NCI-H226 (cell line): ENCODE measurements around the gene IFNAR2.
"Not testable (repeated sequence)": the region's sequence is repeated elsewhere in the genome, so short reads cannot be mapped to it uniquely, and the experiment has no call there.

ENCODE experiments used
- DNase-seq: peaks from one replicate; pipeline ENCODE4 v3.0.0-alpha.2; 2015

The IFNAR2 gene

DNA sequence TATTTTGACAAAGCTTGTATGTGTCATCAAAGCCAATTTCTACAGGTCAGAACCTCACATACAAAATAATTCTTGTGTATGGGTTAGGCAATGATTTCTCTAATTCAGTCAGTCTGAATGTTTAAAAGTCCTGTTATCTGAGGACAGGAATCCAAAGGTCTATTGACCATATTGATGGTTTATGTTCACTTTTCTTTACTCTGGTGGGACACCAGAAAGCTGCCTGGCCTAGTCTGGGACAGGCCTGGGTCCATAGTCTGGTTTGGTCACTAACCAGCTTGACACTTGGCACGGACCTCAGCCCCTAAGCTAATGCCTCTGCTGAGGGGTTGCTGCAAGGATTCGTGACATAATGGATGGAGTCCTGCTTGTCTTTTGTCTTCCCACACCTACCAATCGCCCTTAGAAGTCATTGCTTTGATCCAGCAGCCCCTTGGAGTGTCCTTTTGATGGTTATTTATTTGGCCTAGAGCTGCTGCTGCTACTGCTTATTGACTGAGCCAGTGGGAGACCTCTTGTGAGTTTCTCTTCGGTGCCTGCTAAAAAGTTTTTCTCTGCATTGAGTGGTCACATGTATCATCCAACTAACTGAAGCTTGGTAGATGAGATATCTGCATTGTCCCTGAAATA is 15.7 kb downstream of the IFNAR2 start:
- DNase-seq, result no peak

DNA sequence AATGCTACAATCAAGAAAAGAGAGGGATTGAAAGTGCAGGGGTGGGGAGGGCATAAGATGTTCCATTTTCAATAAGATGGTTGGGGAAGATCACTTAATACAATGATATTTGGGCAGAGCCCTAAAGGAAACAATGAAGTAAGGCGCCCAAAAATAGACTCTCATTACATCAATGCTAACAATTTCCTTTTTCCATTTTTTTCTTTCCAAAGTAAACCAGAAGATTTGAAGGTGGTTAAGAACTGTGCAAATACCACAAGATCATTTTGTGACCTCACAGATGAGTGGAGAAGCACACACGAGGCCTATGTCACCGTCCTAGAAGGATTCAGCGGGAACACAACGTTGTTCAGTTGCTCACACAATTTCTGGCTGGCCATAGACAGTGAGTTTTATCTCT is 16.8 kb downstream of the IFNAR2 start:
- no peak for DNase-seq

DNA sequence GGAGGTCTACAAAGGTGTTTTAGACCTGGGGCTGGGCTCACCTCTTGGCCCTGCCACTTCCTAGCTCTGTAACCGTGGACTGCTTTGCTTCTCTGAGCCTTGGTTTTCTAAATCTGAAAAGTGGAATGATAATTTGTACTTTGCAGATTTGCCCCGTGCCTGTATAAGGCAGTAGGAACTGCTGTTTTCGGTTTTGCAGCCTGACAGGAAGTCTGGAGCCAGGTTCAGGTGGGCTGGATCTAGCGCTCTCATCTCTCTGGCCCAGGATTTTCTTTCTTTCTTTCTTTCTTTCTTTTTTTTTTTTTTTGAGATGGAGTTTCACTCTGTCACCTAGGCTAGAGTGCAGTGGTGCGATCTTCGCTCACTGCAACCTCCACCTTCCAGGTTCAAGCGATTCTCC is 17.2 kb downstream of the IFNAR2 start:
- no peak for DNase-seq

DNA sequence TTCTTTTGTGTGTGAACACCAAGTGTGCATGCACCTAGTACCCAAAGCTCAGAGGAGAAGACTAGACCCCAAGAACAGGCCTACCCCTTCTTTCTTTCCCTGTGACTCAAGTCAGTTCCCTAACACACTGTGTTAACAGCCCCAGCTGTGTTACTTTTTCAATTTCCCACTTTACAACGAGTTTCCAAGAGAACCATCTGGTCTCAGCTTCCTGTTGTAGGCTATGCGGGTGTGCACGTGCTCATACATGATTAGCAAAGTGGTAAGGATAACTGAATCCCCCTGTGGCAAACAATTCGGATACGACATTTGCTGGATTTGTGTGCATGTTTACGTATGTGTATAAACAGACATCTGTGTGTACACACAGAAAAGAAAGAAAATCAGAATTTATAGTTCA is 17.9 kb downstream of the IFNAR2 start:
- DNase-seq, result no peak

DNA sequence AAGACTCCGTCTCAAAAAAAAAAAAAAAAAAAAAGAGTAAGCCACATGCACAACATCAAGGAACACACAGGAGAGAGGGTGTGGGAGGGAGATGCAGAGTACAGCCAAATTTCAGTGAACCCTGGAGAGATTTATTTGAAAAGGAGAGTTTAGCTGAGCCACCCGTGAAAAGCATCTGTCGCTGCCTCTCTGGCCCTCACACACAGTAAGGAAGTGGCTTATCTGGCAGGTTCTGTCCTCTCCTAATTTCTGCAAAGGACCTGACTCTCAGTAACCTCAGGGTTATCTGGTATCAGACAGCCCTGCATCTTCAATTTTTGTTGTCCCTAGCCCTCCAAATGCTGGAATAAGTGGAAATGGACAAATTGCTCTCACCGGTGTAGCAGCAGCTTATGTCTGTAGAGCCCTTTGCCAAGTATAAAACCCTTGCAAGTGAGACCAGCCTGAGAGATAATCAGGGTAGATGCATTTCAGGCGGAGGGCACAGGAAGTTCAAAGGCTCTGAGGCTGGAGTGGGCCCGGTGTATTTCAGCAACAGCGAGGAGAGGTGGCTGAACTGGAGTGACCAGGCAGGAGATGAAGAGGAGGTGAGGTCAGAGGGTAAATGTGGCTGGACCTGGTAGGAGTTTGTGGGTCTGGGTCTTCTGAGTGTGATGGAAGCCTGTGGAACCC is 19.7 kb downstream of the IFNAR2 start:
- no peak for DNase-seq

DNA sequence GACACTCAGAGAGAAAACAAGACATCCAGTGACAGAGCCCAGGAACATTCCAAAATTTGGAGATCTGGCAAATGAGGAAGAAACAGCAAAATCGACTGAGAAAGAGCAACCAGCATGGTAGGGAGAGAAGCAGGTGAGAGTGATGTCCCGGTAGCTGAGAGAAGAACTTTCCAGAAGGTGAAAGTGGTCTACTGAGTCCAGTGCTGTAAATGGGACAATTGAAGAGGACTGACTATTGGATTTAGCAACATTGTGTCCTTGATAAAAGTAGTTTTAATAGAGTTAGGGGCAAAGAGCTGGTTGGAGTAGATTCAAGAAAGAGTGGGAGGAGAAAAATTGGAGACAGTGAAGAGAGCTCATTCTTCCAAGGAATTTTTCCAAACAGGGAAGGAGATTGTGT is 21.4 kb downstream of the IFNAR2 start:
- DNase-seq, result no peak

DNA sequence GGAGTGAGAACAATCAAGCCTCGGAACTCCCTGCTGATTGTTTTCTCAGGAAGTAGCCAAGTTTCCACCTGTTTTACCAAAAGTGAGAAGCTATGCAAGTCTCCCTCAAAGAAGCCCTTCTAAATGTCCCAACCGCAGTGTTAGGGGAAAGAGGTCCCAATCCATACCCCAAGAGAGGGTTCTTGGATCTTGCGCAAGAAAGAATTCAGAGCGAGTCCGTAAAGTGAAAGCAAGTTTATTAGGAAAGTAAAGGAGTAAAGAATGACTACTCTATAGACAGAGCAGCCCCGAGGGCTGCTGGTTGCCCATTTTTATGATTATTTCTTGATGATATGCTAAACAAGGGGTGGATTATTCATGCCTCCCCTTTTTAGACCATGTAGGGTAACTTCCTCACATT is 23.6 kb downstream of the IFNAR2 start:
- not testable (repeated sequence) for DNase-seq

DNA sequence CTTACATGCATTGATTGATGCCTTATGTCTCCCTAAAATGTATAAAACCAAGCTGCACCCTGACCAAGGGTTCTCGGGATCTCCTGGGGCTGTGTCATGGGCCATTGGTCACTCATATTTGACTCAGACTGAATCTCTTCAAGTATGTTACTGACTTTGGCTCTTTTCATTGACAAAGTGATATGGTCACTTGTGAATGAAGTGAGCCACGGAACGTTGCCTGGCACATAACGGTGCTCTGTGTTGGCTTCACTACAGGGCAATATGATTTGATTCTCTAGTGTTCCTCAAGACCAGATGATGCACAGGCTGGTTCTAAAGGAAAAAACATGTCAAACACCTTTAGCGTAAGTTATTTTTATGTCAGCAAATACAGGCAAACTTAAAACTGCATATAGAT is 25.0 kb downstream of the IFNAR2 start:
- DNase-seq, result no peak

DNA sequence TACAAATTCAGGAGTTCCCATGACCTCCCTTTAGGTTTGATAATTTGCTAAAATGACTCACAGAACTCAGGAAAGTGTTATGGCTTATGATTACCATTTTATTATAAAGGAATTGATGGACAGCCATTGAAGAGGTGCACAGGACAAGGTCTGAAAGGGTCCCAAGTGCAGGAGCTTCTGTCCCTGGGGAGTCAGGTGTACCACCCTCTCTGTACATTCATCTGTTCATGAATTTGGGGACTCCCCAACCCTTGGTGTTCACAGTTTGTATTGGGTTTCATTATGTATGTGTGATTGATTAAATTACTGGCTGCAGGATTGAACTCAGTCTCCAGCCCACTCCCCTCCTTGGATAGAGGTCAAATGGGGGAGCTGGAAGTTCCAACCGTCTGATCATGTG is 25.7 kb downstream of the IFNAR2 start:
- DNase-seq, result no peak

DNA sequence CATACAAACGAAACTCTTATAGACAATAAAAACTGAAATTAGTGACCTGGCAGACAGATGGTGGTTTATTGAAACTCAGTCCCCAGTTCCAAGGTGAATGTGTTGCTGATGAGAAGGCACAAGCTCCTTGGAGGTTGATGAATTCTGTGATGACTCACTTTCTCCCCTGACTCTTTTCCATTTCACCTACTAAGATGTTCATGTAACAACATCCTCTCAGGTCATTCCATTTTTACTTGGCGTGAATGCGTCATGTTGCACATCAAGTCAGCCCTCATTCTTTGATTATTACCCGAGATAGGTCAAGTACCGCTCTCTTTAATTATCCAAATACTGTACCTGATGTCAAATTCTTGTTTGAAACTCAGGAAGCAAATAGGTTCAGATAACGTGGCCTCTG is 26.3 kb downstream of the IFNAR2 start:
- DNase-seq, result no peak

DNA sequence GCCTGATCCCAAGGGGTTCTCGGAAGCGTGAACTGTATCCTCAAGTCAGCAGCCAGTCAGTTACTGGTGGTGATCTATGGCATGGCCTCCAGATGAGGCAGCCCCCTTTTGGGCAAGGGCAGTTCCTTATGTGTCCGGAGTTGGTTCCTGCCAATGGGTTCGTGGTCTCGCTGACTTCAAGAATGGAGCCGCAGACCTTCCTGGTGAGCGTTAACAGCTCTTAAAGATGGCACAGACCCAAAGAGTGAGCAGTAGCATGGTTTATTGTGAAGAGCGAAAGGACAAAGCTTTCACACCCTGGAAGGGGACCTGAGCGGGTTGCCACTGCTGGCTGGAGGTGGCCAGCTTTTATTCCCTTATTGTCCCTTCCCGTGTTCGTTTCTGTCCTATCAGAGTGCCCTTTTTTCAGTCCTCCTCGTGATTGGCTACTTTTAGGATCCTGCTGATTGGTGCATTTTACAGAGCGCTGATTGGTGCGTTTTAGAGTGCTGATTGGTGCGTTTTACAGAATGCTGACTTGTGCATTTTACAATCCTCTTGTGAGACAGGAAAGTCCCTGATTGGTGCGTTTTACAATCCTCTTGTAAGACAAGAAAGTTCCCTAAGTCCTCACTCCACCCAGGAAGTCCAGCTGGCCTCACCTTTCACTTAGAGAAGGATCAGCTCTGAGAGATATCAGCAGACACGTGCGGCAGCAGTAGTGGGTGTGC is 27.5 kb downstream of the IFNAR2 start:
- no peak for DNase-seq

DNA sequence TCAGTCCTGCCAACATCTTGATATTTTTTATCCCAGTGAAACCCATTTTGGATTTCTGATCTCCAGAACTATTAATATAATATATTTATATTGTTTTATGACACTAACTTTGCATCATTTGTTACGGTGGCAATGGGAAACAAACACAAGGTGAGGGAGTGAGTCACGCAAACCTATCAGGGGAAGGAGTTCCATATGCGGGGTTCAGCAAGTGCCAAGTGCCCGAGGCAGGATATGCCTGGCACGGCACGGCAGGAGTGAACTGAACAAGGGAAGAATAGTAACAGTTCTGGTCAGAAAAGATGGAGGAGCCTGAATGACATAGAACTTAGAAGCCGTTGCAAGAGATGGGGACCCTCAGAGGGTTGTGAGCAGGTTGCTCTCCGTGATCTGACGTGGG is 28.7 kb downstream of the IFNAR2 start:
- DNase-seq, result no peak

DNA sequence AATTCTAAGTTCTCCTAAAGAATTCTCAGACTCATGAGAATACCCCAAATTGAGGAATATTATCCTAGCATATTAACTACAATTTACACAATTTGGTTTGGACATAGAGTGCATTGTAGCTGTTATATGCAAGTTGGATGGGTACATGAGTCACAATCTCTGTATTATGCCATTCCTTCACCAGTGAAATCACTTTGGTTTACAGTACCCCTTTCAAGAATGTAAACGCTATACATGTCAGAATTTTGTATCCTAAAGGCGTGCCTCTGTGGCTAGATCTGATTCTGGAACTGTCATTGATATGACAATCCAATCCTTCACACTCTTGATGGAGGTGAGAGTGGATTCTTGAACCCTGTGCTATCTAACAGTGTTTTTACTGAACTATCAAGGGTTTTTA is 29.7 kb downstream of the IFNAR2 start:
- peak; percentile 33 for DNase-seq

DNA sequence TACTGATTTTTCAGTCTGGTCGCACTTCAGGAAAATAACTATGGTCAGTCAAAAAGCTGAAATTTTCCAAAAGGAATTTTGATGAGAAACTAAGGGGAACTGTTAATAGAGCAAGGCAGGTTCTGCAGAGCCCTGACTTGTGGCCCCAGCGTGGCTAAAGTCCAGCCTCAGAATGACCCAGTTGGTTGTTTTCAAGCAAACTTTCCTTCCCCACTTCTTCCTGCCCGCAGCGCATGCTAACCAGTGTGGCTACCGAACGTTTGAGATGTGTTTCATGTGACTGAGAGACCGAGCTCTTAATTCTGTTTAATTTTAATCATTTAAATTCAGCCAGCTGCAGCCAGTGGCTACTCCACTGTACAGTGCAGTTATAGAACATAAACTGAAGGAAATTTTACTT is 30.3 kb downstream of the IFNAR2 start:
- no peak for DNase-seq

DNA sequence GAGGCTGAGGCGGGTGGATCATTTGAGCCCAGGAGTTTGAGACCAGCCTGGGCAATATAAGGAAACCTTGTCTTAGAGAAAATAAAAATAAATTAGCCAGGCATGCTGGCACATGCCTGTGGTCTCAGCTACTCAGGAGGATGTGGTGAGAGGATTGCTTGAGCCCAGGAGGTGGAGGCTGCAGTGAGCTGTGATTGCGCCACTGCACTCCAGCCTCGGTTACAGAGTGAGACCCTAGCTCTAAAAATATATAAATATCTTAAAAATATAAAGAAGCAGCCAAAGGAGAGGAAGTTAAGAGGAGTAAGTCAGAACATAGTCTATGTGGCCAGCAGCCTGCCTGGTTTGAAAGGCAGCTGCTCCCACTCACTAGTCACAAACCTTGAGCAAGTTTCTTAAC is 31.9 kb downstream of the IFNAR2 start:
- DNase-seq, result peak; percentile 51

DNA sequence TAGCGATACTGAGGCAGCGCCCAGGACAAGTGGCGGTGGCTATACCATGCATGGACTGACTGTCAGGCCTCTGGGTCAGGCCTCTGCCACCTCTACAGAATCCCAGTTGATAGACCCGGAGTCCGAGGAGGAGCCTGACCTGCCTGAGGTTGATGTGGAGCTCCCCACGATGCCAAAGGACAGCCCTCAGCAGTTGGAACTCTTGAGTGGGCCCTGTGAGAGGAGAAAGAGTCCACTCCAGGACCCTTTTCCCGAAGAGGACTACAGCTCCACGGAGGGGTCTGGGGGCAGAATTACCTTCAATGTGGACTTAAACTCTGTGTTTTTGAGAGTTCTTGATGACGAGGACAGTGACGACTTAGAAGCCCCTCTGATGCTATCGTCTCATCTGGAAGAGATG is 33.2 kb downstream of the IFNAR2 start:
- no peak for DNase-seq

DNA sequence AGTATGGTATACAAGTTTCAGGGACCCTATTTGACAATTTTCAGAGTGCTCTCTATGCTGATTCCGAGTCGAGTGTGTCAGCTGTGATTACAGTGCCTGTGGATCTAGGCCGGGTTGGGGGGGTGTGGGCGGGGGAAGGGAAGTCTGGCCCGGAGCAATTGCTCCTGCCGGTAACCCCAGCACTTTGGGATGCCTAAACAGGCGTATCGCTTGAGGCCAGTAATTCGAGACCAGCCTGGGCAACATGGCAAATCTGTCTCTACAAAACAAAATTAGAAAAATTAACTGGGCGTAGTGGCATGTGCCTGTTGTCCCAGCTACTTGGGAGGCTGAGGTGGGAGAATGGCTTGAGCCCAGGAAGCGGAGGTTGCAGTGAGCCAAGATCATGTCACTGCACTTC is 34.8 kb downstream of the IFNAR2 start:
- no peak for DNase-seq

DNA sequence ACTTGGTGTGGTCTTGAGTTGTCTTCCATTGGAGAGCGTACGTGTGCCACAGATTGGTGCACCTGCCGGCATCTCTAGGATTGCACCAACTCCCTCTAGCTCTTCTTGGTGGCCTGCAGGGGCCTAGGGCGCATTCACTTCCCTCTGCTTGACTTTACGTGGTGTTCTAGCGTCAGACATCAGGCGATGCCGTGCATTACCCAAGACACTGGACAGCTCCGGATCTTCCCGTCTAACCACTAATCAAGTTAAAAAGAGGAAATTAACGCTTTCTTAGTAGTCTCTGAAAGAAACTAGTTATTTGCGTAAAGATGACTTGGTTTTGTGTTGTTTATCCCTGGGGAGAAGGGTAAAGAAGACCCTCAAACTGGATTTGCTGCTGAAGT is 35.9 kb downstream of the IFNAR2 start:
- DNase-seq, result no peak

DNA sequence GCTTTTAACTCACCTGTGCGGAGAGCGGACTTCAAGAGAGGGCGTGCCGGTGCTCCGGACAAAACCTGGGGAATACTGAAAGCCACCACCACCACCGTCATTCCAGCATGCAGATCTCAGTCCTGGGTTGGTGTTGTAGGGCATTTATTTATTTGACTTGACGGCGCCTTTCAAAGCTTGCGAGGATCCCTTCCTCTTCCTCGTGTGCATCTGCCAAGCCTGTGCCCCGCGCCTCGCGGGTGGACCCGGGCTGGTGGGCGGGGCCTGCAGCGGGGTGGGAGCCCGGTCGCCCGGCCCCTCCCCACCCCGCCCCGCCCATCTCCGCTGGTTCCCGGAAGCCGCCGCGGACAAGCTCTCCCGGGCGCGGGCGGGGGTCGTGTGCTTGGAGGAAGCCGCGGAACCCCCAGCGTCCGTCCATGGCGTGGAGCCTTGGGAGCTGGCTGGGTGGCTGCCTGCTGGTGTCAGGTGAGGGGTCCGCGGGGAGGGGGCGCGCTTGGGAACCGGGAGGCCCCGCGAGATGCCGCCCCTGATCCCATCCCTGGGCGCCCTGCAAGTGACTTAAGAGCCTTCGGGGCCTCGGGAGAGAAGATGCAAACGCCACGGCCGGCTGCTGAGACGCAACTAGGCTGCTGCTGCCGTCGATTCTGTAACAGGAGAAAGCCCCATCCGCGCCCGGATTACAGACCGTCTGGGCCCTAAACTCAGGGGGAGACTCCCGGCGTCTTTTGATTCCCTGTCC is 36.5 kb downstream of the IFNAR2 start, which contains the start of gene IL10RB:
IL10RB (plus strand) TSS at position 318 of the 739 bp plus-strand sequence; CDS start at position 417, 99 bp downstream.
- peak; percentile 23 for DNase-seq

DNA sequence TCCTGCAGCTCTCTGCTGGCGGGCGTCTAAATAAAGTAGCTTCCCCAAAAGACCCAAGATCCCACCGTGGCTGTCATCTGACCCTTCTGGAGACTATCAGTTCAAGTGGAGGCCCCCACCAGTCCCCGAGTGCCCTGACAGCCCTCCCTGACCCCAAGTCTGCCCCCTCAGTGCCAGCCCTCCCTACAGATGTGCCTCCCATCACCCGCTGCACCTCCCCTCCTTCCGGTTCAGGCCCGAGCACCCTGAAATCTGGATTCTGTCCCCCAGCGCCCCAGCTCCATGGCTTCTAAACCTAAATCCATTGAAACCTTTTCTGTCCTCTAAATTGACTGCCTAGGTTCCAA is 37.0 kb downstream of the IFNAR2 start:
- DNase-seq, result no peak

DNA sequence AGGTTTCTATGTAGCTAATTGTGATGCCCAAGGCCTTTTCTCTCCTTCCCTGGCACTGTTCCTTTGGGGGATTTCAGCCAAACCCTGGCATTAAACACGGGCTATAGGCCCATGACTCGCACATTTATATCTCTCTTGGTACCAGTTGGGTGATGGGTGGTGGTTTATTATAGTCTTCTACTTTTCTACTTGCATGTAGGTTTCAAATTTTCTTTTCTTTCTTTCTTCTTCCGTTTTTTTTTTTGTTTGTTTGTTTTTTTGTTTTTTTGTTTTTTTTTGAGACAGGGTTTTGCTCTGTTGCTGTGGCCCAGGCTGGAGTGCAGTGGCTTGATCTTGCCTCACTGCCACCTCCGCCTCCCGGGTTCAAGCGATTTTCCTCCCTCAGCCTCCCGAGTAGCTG is 37.5 kb downstream of the IFNAR2 start:
- DNase-seq, result peak; percentile 36

DNA sequence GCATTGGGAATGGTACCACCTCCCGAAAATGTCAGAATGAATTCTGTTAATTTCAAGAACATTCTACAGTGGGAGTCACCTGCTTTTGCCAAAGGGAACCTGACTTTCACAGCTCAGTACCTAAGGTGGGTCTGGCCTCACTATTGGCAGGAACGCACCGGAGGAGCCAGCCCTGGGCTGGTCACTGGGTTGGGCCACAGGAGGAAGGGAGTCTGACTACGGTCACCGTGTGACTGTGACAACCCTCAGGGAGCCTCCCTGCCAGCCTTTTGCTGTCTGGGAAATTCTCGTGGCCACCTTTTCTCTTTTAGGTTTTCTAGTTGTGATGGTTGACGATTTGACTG is 38.6 kb downstream of the IFNAR2 start:
- no peak for DNase-seq

DNA sequence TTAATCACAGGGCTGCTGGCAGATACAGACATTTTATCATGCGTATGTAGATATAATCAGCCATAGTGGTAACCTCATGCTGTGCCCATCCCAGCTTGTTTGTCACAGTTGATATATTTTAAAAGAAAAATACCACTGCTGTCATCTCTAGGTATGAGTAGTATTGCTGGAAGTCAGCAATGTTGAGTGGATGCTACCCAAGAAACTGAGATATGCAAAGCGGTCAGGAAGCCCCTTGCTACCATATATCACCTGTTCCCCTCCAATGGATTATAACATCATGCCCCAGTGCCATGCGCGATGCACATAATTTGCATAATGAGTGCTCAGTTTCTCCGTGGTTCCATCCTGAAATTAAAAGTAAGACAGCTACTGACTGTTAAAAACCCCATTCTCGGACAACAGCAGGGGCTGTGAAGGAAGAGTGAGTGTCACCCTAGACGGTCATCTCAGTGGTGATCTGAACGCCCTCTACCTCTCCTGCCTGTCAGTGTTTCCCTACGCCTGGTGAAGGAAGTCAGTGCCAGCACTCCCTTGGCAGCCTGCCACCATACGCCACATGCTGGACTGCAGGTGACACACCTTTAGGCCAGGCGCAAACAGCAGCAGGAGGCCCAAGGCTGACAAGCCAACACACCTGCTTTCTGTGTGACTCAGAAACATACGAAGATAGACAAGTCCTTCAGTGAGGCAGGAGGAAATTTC is 39.2 kb downstream of the IFNAR2 start:
- no peak for DNase-seq
